Liver (tissue), 9 donors: ENCODE data around the gene FHIP2A. TPM values are rescaled to one million over a fixed set of nuclear protein-coding genes. Genes with fewer than 3 reads are reported as not detected.

Source experiments
- DNase-seq: peaks from one replicate; pipeline ENCODE4 v3.0.0-alpha.2; 2017; ENCODE audit warnings: low spot score
- H3K27ac ChIP-seq, 2 donors: one replicate each; pipeline ENCODE4 v1.7.0; 2013; ENCODE audit warnings: inconsistent platforms in 2 of 2, low read length in 2 of 2, control low read depth in 1 of 2, low read depth in 1 of 2, mild to moderate bottlenecking in 1 of 2
- H3K27me3 ChIP-seq, 4 donors: one replicate each; pipeline versions ENCODE4 v1.6.1 to v1.7.0; 2013; ENCODE audit warnings: low read length in 3 of 4, inconsistent platforms in 1 of 4, mild to moderate bottlenecking in 1 of 4, moderate library complexity in 1 of 4; ENCODE audit not compliant: control insufficient read depth in 4 of 4, insufficient read depth in 4 of 4
- H3K36me3 ChIP-seq, 4 donors: one replicate each; pipeline versions ENCODE4 v1.6.1 to v1.7.0; 2013; ENCODE audit warnings: low read length in 3 of 4, mild to moderate bottlenecking in 3 of 4, low read depth in 1 of 4, moderate library complexity in 1 of 4; ENCODE audit not compliant: control insufficient read depth in 4 of 4, insufficient read depth in 3 of 4
- H3K4me1 ChIP-seq, 4 donors: one replicate each; pipeline versions ENCODE4 v1.6.1 to v1.7.0; 2013; ENCODE audit warnings: low read length in 3 of 4, mild to moderate bottlenecking in 3 of 4, moderate library complexity in 1 of 4; ENCODE audit not compliant: control insufficient read depth in 4 of 4, insufficient read depth in 4 of 4
- H3K4me3 ChIP-seq, 3 donors: one replicate each; pipeline versions ENCODE4 v1.6.1 to v1.7.0; 2013; ENCODE audit warnings: low read length in 3 of 3, control low read depth in 1 of 3, low read depth in 1 of 3, mild to moderate bottlenecking in 1 of 3
- H3K9ac ChIP-seq, 2 donors: one replicate each; pipeline ENCODE4 v1.7.0; 2013; ENCODE audit warnings: low read length in 2 of 2, mild to moderate bottlenecking in 2 of 2, moderate library complexity in 2 of 2, control low read depth in 1 of 2, low read depth in 1 of 2
- H3K9me3 ChIP-seq, 4 donors: one replicate each; pipeline versions ENCODE4 v1.6.1 to v1.7.0; 2013; ENCODE audit warnings: low read length in 3 of 4; ENCODE audit not compliant: control insufficient read depth in 4 of 4
- EGR1 ChIP-seq, 2 donors: IDR thresholded peaks; 2 replicates each; pipeline ENCODE4 v1.6.1; 2016 to 2018; ENCODE audit warnings: antibody characterized with exemption in 2 of 2, low read depth in 2 of 2
- FOXA1 ChIP-seq: IDR thresholded peaks from 2 replicates; pipeline ENCODE4 v1.6.1; 2016; ENCODE audit warnings: antibody characterized with exemption
- FOXA2 ChIP-seq: IDR thresholded peaks from 2 replicates; pipeline ENCODE4 v1.6.1; 2016; ENCODE audit warnings: antibody characterized with exemption
- GABPA ChIP-seq, 2 donors: IDR thresholded peaks in 1 of 2; conservative IDR thresholded peaks in 1 of 2; 2 replicates each; pipeline ENCODE4 v1.6.1; 2016; ENCODE audit warnings: antibody characterized with exemption in 2 of 2, mild to moderate bottlenecking in 1 of 2, moderate library complexity in 1 of 2
- HNF4A ChIP-seq, 2 donors: conservative IDR thresholded peaks; 2 replicates each; pipeline ENCODE4 v1.6.1; 2016; ENCODE audit warnings: antibody characterized with exemption in 2 of 2, mild to moderate bottlenecking in 2 of 2
- HNF4G ChIP-seq: IDR thresholded peaks from 2 replicates; pipeline ENCODE4 v1.6.1; 2016; ENCODE audit warnings: antibody characterized with exemption
- JUND ChIP-seq, 2 donors: IDR thresholded peaks; 2 replicates each; pipeline ENCODE4 v1.6.1; 2016; ENCODE audit warnings: antibody characterized with exemption in 2 of 2
- NR2F2 ChIP-seq: IDR thresholded peaks from 2 replicates; pipeline ENCODE4 v1.6.1; 2016; ENCODE audit warnings: antibody characterized with exemption
- RAD21 ChIP-seq, 2 donors: IDR thresholded peaks; 2 replicates each; pipeline ENCODE4 v1.6.1; 2016; ENCODE audit warnings: antibody characterized with exemption in 2 of 2, mild to moderate bottlenecking in 2 of 2
- RXRA ChIP-seq, 2 donors: IDR thresholded peaks; 2 replicates each; pipeline ENCODE4 v1.6.1; 2017 to 2018; ENCODE audit warnings: antibody characterized with exemption in 2 of 2, mild to moderate bottlenecking in 1 of 2
- SP1 ChIP-seq: IDR thresholded peaks from 2 replicates; pipeline ENCODE4 v1.6.1; 2018; ENCODE audit warnings: antibody characterized with exemption, mild to moderate bottlenecking
- TAF1 ChIP-seq: conservative IDR thresholded peaks from 2 replicates; pipeline ENCODE4 v1.6.1; 2016; ENCODE audit warnings: antibody characterized with exemption, mild to moderate bottlenecking
- YY1 ChIP-seq: IDR thresholded peaks from 2 replicates; pipeline ENCODE4 v1.6.1; 2016; ENCODE audit warnings: antibody characterized with exemption, mild to moderate bottlenecking
- WGBS: extraction: QIAGEN DNeasy Blood & Tissue Kit; methylation state at CpG from one replicate; pipeline ENCODE4 v1.1.7; 2013; 5-methylcytosine and 5-hydroxymethylcytosine counted together
- polyA plus RNA-seq, 2 donors: library from polyadenylated mRNA; stranded (reverse) in 1 of 2; unstranded in 1 of 2; fragments of 200-250 nt in 1 of 2; fragments of >200 nt in 1 of 2; fragmentation: Nextera tagmentation in 1 of 2; extraction: Ambion mirVana in 1 of 2; gene quantifications; one replicate each; pipeline versions ENCODE4 v1.2.1 to v1.2.3, GENCODE V29; 2013 to 2015
- total RNA-seq, 2 donors: library from RNA; depleted of rRNA; stranded (reverse); fragments of >200 nt; gene quantifications; one replicate each; pipeline ENCODE4 v1.2.3, GENCODE V29; 2014
- TF ChIP-seq, protein P1 (sequence below): IDR thresholded peaks from 2 replicates; pipeline ENCODE4 v1.6.1; 2016; ENCODE audit warnings: antibody characterized with exemption
- TF ChIP-seq, protein P2 (sequence below): IDR thresholded peaks from 2 replicates; pipeline ENCODE4 v1.6.1; 2016; ENCODE audit warnings: antibody characterized with exemption
- TF ChIP-seq, protein P3 (sequence below): IDR thresholded peaks from 2 replicates; pipeline ENCODE4 v1.6.1; 2016; ENCODE audit warnings: antibody characterized with exemption
- TF ChIP-seq, protein P4 (sequence below): IDR thresholded peaks from 2 replicates; pipeline ENCODE4 v1.6.1; 2016; ENCODE audit warnings: antibody characterized with exemption, mild to moderate bottlenecking
- TF ChIP-seq, protein P5 (sequence below): fragments of 150-350 bp; IDR thresholded peaks from 2 replicates; pipeline ENCODE4 v1.5.1; 2017; ENCODE audit warnings: improper control_type of control experiment, low read depth, low read length; ENCODE audit not compliant: missing input control
- donor health status: healthy.
- donor health status: healthy.
- donor health status: healthy.
- donor health status: healthy.
- donor health status: healthy.

Gene FHIP2A
- total and polyA plus RNA-seq, 4 donors: 8.0 to 21.1 (median 13.3) TPM

DNA sequence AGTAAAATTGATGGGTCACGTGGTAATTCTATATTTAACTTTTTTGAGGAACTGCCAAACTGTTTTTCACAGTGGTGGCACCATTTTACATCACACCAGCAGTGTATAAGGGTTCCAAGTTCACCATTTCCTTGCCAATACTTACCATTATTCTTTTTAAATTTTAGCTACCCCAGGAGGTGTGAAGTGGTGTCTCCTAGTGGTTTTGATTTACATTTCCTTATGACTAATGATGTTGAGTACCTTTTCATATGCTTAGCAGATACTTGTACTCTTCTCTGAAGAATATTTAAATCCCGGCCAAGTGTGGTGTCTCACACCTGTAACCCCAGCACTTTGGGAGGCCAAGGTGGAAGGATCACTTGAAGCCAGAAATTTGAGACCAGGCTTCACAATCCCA lies 28.5 kb downstream of the FHIP2A start:
- DNase-seq: no peak

GRCh38 chr10:114851336-114851735 lies 29.8 kb downstream of the FHIP2A start:
- Histone ChIP-seq H3K27me3 (no peaks in the 10 kb centered on the region), H3K36me3 (peaks cover 4 to 32% (median 28%) of the 10 kb centered on the region in 4 donors), H3K9me3 (no peaks in the 10 kb centered on the region), H3K4me3 (no peak overlapping the region), H3K9ac (no peak overlapping the region), H3K4me1 (peaks cover 5 to 28% (median 9%) of the 10 kb centered on the region in 4 donors), H3K27ac (no peak overlapping the region)
- WGBS: 41% methylated on average over 2 of the region's 2 CpGs
- no peak for DNase-seq
- TF ChIP-seq, protein P1, sequence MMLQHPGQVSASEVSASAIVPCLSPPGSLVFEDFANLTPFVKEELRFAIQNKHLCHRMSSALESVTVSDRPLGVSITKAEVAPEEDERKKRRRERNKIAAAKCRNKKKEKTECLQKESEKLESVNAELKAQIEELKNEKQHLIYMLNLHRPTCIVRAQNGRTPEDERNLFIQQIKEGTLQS: no peak
- TF ChIP-seq RAD21 (IDR thresholded peaks at IDR 0.05) (no peak), FOXA2 (peak; percentile 11), YY1 (no peak), HNF4A (conservative IDR thresholded peaks at IDR 0.05) (peak; percentile 77 to 79), JUND (IDR thresholded peaks at IDR 0.05) (no peak), HNF4G (peak; percentile 41), NR2F2 (no peak), RXRA (IDR thresholded peaks at IDR 0.05) (peak; percentile 73 to 83), SP1 (peak; percentile 39), EGR1 (IDR thresholded peaks at IDR 0.05; ENCODE audit: low read depth in 2 of 2) (no peak), TAF1 (no peak), FOXA1 (no peak)
- TF ChIP-seq, protein P2, sequence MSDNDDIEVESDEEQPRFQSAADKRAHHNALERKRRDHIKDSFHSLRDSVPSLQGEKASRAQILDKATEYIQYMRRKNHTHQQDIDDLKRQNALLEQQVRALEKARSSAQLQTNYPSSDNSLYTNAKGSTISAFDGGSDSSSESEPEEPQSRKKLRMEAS: no peak
- TF ChIP-seq, protein P3, sequence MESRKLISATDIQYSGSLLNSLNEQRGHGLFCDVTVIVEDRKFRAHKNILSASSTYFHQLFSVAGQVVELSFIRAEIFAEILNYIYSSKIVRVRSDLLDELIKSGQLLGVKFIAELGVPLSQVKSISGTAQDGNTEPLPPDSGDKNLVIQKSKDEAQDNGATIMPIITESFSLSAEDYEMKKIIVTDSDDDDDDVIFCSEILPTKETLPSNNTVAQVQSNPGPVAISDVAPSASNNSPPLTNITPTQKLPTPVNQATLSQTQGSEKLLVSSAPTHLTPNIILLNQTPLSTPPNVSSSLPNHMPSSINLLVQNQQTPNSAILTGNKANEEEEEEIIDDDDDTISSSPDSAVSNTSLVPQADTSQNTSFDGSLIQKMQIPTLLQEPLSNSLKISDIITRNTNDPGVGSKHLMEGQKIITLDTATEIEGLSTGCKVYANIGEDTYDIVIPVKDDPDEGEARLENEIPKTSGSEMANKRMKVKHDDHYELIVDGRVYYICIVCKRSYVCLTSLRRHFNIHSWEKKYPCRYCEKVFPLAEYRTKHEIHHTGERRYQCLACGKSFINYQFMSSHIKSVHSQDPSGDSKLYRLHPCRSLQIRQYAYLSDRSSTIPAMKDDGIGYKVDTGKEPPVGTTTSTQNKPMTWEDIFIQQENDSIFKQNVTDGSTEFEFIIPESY: no peak
- TF ChIP-seq, protein P4, sequence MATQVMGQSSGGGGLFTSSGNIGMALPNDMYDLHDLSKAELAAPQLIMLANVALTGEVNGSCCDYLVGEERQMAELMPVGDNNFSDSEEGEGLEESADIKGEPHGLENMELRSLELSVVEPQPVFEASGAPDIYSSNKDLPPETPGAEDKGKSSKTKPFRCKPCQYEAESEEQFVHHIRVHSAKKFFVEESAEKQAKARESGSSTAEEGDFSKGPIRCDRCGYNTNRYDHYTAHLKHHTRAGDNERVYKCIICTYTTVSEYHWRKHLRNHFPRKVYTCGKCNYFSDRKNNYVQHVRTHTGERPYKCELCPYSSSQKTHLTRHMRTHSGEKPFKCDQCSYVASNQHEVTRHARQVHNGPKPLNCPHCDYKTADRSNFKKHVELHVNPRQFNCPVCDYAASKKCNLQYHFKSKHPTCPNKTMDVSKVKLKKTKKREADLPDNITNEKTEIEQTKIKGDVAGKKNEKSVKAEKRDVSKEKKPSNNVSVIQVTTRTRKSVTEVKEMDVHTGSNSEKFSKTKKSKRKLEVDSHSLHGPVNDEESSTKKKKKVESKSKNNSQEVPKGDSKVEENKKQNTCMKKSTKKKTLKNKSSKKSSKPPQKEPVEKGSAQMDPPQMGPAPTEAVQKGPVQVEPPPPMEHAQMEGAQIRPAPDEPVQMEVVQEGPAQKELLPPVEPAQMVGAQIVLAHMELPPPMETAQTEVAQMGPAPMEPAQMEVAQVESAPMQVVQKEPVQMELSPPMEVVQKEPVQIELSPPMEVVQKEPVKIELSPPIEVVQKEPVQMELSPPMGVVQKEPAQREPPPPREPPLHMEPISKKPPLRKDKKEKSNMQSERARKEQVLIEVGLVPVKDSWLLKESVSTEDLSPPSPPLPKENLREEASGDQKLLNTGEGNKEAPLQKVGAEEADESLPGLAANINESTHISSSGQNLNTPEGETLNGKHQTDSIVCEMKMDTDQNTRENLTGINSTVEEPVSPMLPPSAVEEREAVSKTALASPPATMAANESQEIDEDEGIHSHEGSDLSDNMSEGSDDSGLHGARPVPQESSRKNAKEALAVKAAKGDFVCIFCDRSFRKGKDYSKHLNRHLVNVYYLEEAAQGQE: no peak
- TF ChIP-seq, protein P5, sequence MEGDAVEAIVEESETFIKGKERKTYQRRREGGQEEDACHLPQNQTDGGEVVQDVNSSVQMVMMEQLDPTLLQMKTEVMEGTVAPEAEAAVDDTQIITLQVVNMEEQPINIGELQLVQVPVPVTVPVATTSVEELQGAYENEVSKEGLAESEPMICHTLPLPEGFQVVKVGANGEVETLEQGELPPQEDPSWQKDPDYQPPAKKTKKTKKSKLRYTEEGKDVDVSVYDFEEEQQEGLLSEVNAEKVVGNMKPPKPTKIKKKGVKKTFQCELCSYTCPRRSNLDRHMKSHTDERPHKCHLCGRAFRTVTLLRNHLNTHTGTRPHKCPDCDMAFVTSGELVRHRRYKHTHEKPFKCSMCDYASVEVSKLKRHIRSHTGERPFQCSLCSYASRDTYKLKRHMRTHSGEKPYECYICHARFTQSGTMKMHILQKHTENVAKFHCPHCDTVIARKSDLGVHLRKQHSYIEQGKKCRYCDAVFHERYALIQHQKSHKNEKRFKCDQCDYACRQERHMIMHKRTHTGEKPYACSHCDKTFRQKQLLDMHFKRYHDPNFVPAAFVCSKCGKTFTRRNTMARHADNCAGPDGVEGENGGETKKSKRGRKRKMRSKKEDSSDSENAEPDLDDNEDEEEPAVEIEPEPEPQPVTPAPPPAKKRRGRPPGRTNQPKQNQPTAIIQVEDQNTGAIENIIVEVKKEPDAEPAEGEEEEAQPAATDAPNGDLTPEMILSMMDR: no peak

More for the DNA sequence above, 28.5 kb downstream of the FHIP2A start:
- Histone ChIP-seq H3K27me3 (no peaks in the 10 kb centered on the region), H3K36me3 (peaks cover 4 to 37% (median 31%) of the 10 kb centered on the region in 4 donors), H3K4me3 (no peak overlapping the region), H3K4me1 (peaks cover 3 to 17% (median 8%) of the 10 kb centered on the region in 4 donors), H3K9me3 (no peaks in the 10 kb centered on the region), H3K27ac (no peak overlapping the region), H3K9ac (no peak overlapping the region)
- whole genome bisulfite sequencing: 77% methylated on average over 2 of the region's 2 CpGs
- TF ChIP-seq, protein P1: no peak
- TF ChIP-seq TAF1 (no peak), GABPA (IDR thresholded peaks at IDR 0.05 in 1 of 2, conservative IDR thresholded peaks at IDR 0.05 in 1 of 2) (no peak), RXRA (IDR thresholded peaks at IDR 0.05) (no peak), RAD21 (IDR thresholded peaks at IDR 0.05) (no peak), HNF4A (conservative IDR thresholded peaks at IDR 0.05) (no peak), EGR1 (IDR thresholded peaks at IDR 0.05; ENCODE audit: low read depth in 2 of 2) (no peak), SP1 (no peak), FOXA1 (no peak)
- TF ChIP-seq, protein P4: no peak
